B cell (primary cell): Measurements from ENCODE around the gene CCDC187. TPM values are rescaled to one million over a fixed set of nuclear protein-coding genes. Genes with fewer than 3 reads are reported as not detected.

Experiments used
- ATAC-seq: fragments of 200-7000 bp; cut with Tn5 transposase; one replicate; pipeline ENCODE4 v1.10.0; 2021; ENCODE audit warnings: low read depth, mild to moderate bottlenecking, moderate number of reproducible peaks, moderate library complexity
- CTCF ChIA-PET: fragments of 350-600 bp; sonication (Branson Sonifier 250); formaldehyde crosslinking; loops from one replicate; lab custom pipeline; 2021; ENCODE audit warnings: antibody characterized with exemption, inconsistent platforms; lab: Charles Lee
- POLR2A ChIA-PET: fragments of 350-600 bp; sonication (Branson Sonifier 250); formaldehyde crosslinking; loops from one replicate; lab custom pipeline; 2021; ENCODE audit warnings: antibody characterized with exemption; lab: Charles Lee
- DNase-seq: peaks from one replicate; pipeline ENCODE4 v3.0.0; 2013
- H2AFZ ChIP-seq: 2 replicates; pipeline ENCODE4 v1.6.1; 2012; ENCODE audit warnings: mild to moderate bottlenecking, low read depth, low read length; ENCODE audit not compliant: insufficient read depth, poor library complexity, severe bottlenecking
- H3K27ac ChIP-seq, 2 donors: 1 replicate in 1 of 2; 2 replicates in 1 of 2; pipeline ENCODE4 v1.5.1; 2012 to 2013; ENCODE audit warnings: low read length in 2 of 2, mild to moderate bottlenecking in 2 of 2, moderate library complexity in 1 of 2
- H3K27me3 ChIP-seq, 4 experiments: fragments of 200-600 bp in 1 of 4; sonication (generic) in 1 of 4; replicated peaks in 1 of 4; 1 replicate in 2 of 4; 2 replicates in 2 of 4; pipeline versions ENCODE4 v1.6.1 to v1.7.0; 2013 to 2016; ENCODE audit warnings: low read length in 3 of 4, mild to moderate bottlenecking in 2 of 4, mixed read lengths in 1 of 4, moderate library complexity in 1 of 4; ENCODE audit not compliant: insufficient read depth in 4 of 4, control insufficient read depth in 3 of 4; ENCODE audit errors: control extremely low read depth in 1 of 4
- H3K36me3 ChIP-seq, 2 experiments: replicated peaks in 1 of 2; 1 replicate in 1 of 2; 2 replicates in 1 of 2; pipeline versions ENCODE4 v1.6.1 to v1.7.1; 2013; ENCODE audit warnings: low read length in 1 of 2; ENCODE audit not compliant: insufficient read depth in 2 of 2, control insufficient read depth in 1 of 2; ENCODE audit errors: control extremely low read depth in 1 of 2, extremely low read depth in 1 of 2
- H3K4me1 ChIP-seq, 2 donors: fragments of 200-600 bp in 1 of 2; sonication (generic) in 1 of 2; 1 replicate in 1 of 2; 2 replicates in 1 of 2; pipeline versions ENCODE4 v1.5.1 to v1.6.1; 2013 to 2017; ENCODE audit warnings: low read length in 2 of 2; ENCODE audit not compliant: control insufficient read depth in 2 of 2, insufficient read depth in 2 of 2
- H3K4me2 ChIP-seq: replicated peaks from 2 replicates; pipeline ENCODE3; 2012; ENCODE audit warnings: mild to moderate bottlenecking, low read depth, low read length; ENCODE audit not compliant: poor library complexity, severe bottlenecking
- H3K4me3 ChIP-seq, 5 experiments: fragments of 200-600 bp in 1 of 5; sonication (generic) in 1 of 5; 1 replicate in 3 of 5; 2 replicates in 2 of 5; pipeline versions ENCODE4 v1.5.1 to v1.7.0; 2011 to 2016; ENCODE audit warnings: low read length in 4 of 5, mild to moderate bottlenecking in 4 of 5, low read depth in 2 of 5, control low read depth in 1 of 5, moderate library complexity in 1 of 5; ENCODE audit not compliant: insufficient read depth in 1 of 5; ENCODE audit errors: control extremely low read depth in 1 of 5, extremely low read depth in 1 of 5
- H3K79me2 ChIP-seq: fragments of 200-600 bp; sonication (generic); one replicate; pipeline ENCODE4 v1.6.0; 2016; ENCODE audit warnings: low read length; ENCODE audit not compliant: control insufficient read depth, insufficient read depth
- H3K9ac ChIP-seq: fragments of 200-600 bp; sonication (generic); 2 replicates; pipeline ENCODE4 v1.6.1; 2017; ENCODE audit warnings: mild to moderate bottlenecking, low read length, moderate library complexity
- H3K9me3 ChIP-seq, 3 donors: one replicate each; pipeline versions ENCODE4 v1.6.1 to v1.7.1; 2013; ENCODE audit warnings: low read length in 2 of 3; ENCODE audit not compliant: control insufficient read depth in 2 of 3, insufficient read depth in 1 of 3; ENCODE audit errors: control extremely low read depth in 1 of 3
- H4K20me1 ChIP-seq: 2 replicates; pipeline ENCODE4 v1.6.0; 2012; ENCODE audit warnings: mild to moderate bottlenecking, low read length; ENCODE audit not compliant: insufficient read depth, control insufficient read depth, poor library complexity, severe bottlenecking
- H3K27ac Mint-ChIP-seq: one replicate; pipeline ENCODE4 v1.8.0; 2021; ENCODE audit warnings: mixed read lengths
- H3K27me3 Mint-ChIP-seq: one replicate; pipeline ENCODE4 v1.8.0; 2021; ENCODE audit warnings: mixed read lengths
- H3K4me1 Mint-ChIP-seq: one replicate; pipeline ENCODE4 v1.8.0; 2021; ENCODE audit warnings: mixed read lengths
- H3K4me3 Mint-ChIP-seq: one replicate; pipeline ENCODE4 v1.8.0; 2021; ENCODE audit warnings: mixed read lengths
- H3K9me3 Mint-ChIP-seq: one replicate; pipeline ENCODE4 v1.8.0; 2022; ENCODE audit warnings: mixed read lengths; ENCODE audit not compliant: insufficient read depth
- EZH2 ChIP-seq: IDR thresholded peaks from 2 replicates; pipeline ENCODE4 v1.6.1; 2012; ENCODE audit warnings: borderline replicate concordance, low read depth, mild to moderate bottlenecking, moderate library complexity, low read length; ENCODE audit not compliant: insufficient read depth, poor library complexity, severe bottlenecking
- WGBS: methylation state at CpG from one replicate; pipeline ENCODE4 v1.1.5; 2013; ENCODE audit warnings: missing lambda C conversion rate; ENCODE audit not compliant: insufficient coverage; 5-methylcytosine and 5-hydroxymethylcytosine counted together
- intact Hi-C: fragments of 100-400 bp; cut with micrococcal nuclease; formaldehyde crosslinking; loops from one replicate; pipeline ENCODE4 v1.10.0; 2022
- polyA plus RNA-seq: library from polyadenylated mRNA; depleted of rRNA; stranded (reverse); fragments of >200 nt; gene quantifications from 2 replicates; pipeline ENCODE4 v1.2.3, GENCODE V29; 2012
- total RNA-seq, 2 donors: library from RNA; stranded (reverse); fragments of 120-200 nt in 1 of 2; gene quantifications; 1 replicate in 1 of 2; 2 replicates in 1 of 2; pipeline versions ENCODE4 v1.2.3 to v1.2.4, GENCODE V29; 2013 to 2022
- TF ChIP-seq, protein P1 (sequence below): fragments of 200-600 bp; IDR thresholded peaks from one replicate; pipeline ENCODE4 v1.8.0; 2022; ENCODE audit warnings: antibody characterized with exemption, mild to moderate bottlenecking

The CCDC187 gene
- total and polyA plus RNA-seq, 2 donors (not counting 1 experiment from before 2014, with no cell fraction given), result 1.5 to 7.6 TPM

GRCh38 chr9:136235709-136236455, 68.0 kb downstream of the CCDC187 start:
- Mint-ChIP-seq H3K27me3 (no peaks in the 10 kb centered on the region), H3K9me3 (no peaks in the 10 kb centered on the region), H3K4me1 (peaks cover 88% of the 10 kb centered on the region), H3K27ac (no peak overlapping the region), H3K4me3 (peak overlapping the region; percentile 44)
- Histone ChIP-seq H3K36me3 (peaks cover 0 to 57% of the 10 kb centered on the region in 2 experiments), H3K4me3 (no peak overlapping the region), H3K79me2 (peaks cover 100% of the 10 kb centered on the region), H3K9ac (no peak overlapping the region), H3K4me2 (no peak overlapping the region), H3K4me1 (peaks cover 54 to 90% of the 10 kb centered on the region in 2 donors), H3K27me3 (no peaks in the 10 kb centered on the region), H2AFZ (no peak overlapping the region), H3K9me3 (no peaks in the 10 kb centered on the region), H3K27ac (no peak overlapping the region), H4K20me1 (peaks cover 97% of the 10 kb centered on the region)
- POLR2A ChIA-PET, result interaction anchor here (2.9 kb wide), 1 partner anchor 10 kb away, joined by 18 read pairs; no protein-coding TSS in a partner anchor
- TF ChIP-seq, protein P1, sequence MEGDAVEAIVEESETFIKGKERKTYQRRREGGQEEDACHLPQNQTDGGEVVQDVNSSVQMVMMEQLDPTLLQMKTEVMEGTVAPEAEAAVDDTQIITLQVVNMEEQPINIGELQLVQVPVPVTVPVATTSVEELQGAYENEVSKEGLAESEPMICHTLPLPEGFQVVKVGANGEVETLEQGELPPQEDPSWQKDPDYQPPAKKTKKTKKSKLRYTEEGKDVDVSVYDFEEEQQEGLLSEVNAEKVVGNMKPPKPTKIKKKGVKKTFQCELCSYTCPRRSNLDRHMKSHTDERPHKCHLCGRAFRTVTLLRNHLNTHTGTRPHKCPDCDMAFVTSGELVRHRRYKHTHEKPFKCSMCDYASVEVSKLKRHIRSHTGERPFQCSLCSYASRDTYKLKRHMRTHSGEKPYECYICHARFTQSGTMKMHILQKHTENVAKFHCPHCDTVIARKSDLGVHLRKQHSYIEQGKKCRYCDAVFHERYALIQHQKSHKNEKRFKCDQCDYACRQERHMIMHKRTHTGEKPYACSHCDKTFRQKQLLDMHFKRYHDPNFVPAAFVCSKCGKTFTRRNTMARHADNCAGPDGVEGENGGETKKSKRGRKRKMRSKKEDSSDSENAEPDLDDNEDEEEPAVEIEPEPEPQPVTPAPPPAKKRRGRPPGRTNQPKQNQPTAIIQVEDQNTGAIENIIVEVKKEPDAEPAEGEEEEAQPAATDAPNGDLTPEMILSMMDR, result no peak
- TF ChIP-seq EZH2, result no peak
- CTCF ChIA-PET, result no interaction called here
- 96% methylated on average over 24 of the region's 27 CpGs for WGBS
- intact Hi-C loops, result loop anchor here (5.0 kb wide), 1 partner anchor 44 kb away; no protein-coding TSS in a partner anchor
- ATAC-seq (no peak), DNase-seq (no peak)

DNA sequence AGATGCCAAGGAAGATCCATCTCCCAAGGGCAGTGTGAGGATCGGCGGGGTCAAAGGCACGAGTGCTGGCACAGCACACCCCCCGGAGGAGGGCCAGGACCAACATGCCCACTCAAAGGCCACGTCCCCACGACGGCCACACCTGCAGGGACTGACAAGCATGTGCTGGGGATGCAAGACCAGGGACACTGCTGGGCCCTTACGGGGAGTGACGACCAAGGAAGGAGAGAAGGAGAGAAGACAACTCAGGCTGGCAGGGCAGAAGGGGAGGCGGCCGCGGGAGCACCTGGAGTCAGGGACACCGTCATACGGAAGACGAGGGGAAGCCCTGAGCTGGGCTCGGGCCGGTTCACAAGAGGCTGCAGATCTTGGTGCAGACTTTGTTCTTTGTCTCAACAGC, 68.7 kb downstream of the CCDC187 start:
- Histone ChIP-seq H3K4me1 (peaks cover 47 to 83% of the 10 kb centered on the region in 2 donors), H3K79me2 (peaks cover 100% of the 10 kb centered on the region), H3K27me3 (no peaks in the 10 kb centered on the region), H4K20me1 (peaks cover 97% of the 10 kb centered on the region), H2AFZ (no peak overlapping the region), H3K4me3 (no peak overlapping the region), H3K9me3 (no peaks in the 10 kb centered on the region), H3K36me3 (peaks cover 0 to 58% of the 10 kb centered on the region in 2 experiments), H3K9ac (no peak overlapping the region), H3K4me2 (no peak overlapping the region), H3K27ac (no peak overlapping the region)
- Mint-ChIP-seq H3K9me3 (no peaks in the 10 kb centered on the region), H3K4me3 (no peak overlapping the region), H3K27ac (no peak overlapping the region), H3K4me1 (peaks cover 87% of the 10 kb centered on the region), H3K27me3 (no peaks in the 10 kb centered on the region)
- no peak for ATAC-seq
- POLR2A ChIA-PET, result interaction anchor here (0.6 to 2.9 kb wide), 2 partner anchors 10 to 239 kb away, joined by 3 to 18 read pairs; no protein-coding TSS in a partner anchor
- CTCF ChIA-PET, result interaction anchor here (1.5 kb wide), 1 partner anchor 8 kb away, joined by 6 read pairs; no protein-coding TSS in a partner anchor
- intact Hi-C loops, result loop anchor here (5.0 kb wide), 1 partner anchor 43 kb away; no protein-coding TSS in a partner anchor
- TF ChIP-seq, protein P1, result no peak
- no peak for TF ChIP-seq EZH2
- WGBS, result 99% methylated on average over 17 of the region's 17 CpGs
- DNase-seq, result no peak
